ENCODE measurements around the gene PI4K2A. TPM values are rescaled to one million over a fixed set of nuclear protein-coding genes. Genes with fewer than 3 reads are reported as not detected.

PI4K2A gene
- total RNA-seq, 1 experiment from 2014 or later = 13.0 TPM

GRCh38 chr10:97713826-97714400 lies 73.4 kb downstream of the PI4K2A start:
- Mint-ChIP-seq H3K4me3 (ENCODE audit: low read depth, unreplicated experiment) (peak overlapping the region; percentile 76), H3K9me3 (ENCODE audit: low read depth, unreplicated experiment) (no peaks in the 10 kb centered on the region), H3K27me3 (ENCODE audit: unreplicated experiment) (no peaks in the 10 kb centered on the region), H3K4me1 (ENCODE audit: low read depth, unreplicated experiment) (peaks cover 19% of the 10 kb centered on the region), H3K36me3 (ENCODE audit: insufficient read depth, unreplicated experiment) (peaks cover 40% of the 10 kb centered on the region), H3K27ac (ENCODE audit: unreplicated experiment) (peak overlapping the region; percentile 22)
- intact Hi-C loops (cut with micrococcal nuclease; ENCODE audit: unreplicated experiment) = no loop called here
- peak; percentile 61 for DNase-seq
- TF ChIP-seq CTCF (IDR thresholded peaks at IDR 0.05; ENCODE audit: unreplicated experiment) = no peak
- CTCF ChIA-PET = interaction anchor here (0.7 to 2.5 kb wide), 3 partner anchors 23 to 30 kb away, joined by 3 to 9 read pairs (median 4); partner anchors contain the start of gene ZFYVE27
- BruUV-seq (replicated peaks) = no TSS peak

- peak overlapping the region; percentile 22 for H3K27ac Mint-ChIP-seq (ENCODE audit: unreplicated experiment)
- H3K36me3 Mint-ChIP-seq (ENCODE audit: insufficient read depth, unreplicated experiment) = peaks cover 47% of the 10 kb centered on the region
- TSS peak; percentile 24 for BruUV-seq (replicated peaks)
- CTCF ChIA-PET = interaction anchor here (0.7 to 2.5 kb wide), 2 partner anchors 22 to 31 kb away, joined by 4 to 9 read pairs; partner anchors contain the start of gene ZFYVE27
- no peak for TF ChIP-seq CTCF (IDR thresholded peaks at IDR 0.05; ENCODE audit: unreplicated experiment)
- no peaks in the 10 kb centered on the region for H3K9me3 Mint-ChIP-seq (ENCODE audit: low read depth, unreplicated experiment)
- no peaks in the 10 kb centered on the region for H3K27me3 Mint-ChIP-seq (ENCODE audit: unreplicated experiment)
- H3K4me1 Mint-ChIP-seq (ENCODE audit: low read depth, unreplicated experiment) = peaks cover 19% of the 10 kb centered on the region
- H3K4me3 Mint-ChIP-seq (ENCODE audit: low read depth, unreplicated experiment) = peak overlapping the region; percentile 76
- intact Hi-C loops (cut with micrococcal nuclease; ENCODE audit: unreplicated experiment) = loop anchor here (5.0 kb wide), 1 partner anchor 37 kb away; no protein-coding TSS in a partner anchor
- no peak for DNase-seq
Measured at GRCh38 chr10:97714401-97715258, 74.2 kb downstream of the PI4K2A start.

- intact Hi-C loops (cut with micrococcal nuclease; ENCODE audit: unreplicated experiment) = loop anchor here (5.0 kb wide), 1 partner anchor 38 kb away; no protein-coding TSS in a partner anchor
- H3K4me1 Mint-ChIP-seq (ENCODE audit: low read depth, unreplicated experiment) = peaks cover 21% of the 10 kb centered on the region
- no TSS peak for BruUV-seq (replicated peaks)
Measured at GRCh38 chr10:97715259-97715874, 74.9 kb downstream of the PI4K2A start.

More at GRCh38 chr10:97715259-97715874, 74.9 kb downstream of the PI4K2A start:
- Mint-ChIP-seq H3K4me3 (ENCODE audit: low read depth, unreplicated experiment) (peak overlapping the region; percentile 76), H3K9me3 (ENCODE audit: low read depth, unreplicated experiment) (no peaks in the 10 kb centered on the region), H3K36me3 (ENCODE audit: insufficient read depth, unreplicated experiment) (peaks cover 47% of the 10 kb centered on the region), H3K27ac (ENCODE audit: unreplicated experiment) (no peak overlapping the region), H3K27me3 (ENCODE audit: unreplicated experiment) (no peaks in the 10 kb centered on the region)
- CTCF ChIA-PET = no interaction called here
- TF ChIP-seq CTCF (IDR thresholded peaks at IDR 0.05; ENCODE audit: unreplicated experiment) = no peak
- DNase-seq = no peak

All from Calu3 (cell line).